Vagina (tissue), 2 donors: ENCODE measurements around the gene DHFR.
"Not testable (repeated sequence)": the region's sequence is repeated elsewhere in the genome, so short reads cannot be mapped to it uniquely, and the experiment has no call there.

Experiments
- CTCF ChIP-seq, 3 experiments: fragments of 450-650 bp in 2 of 3; fragments of 200-600 bp in 1 of 3; sonication (generic) in 1 of 3; IDR thresholded peaks; one replicate each; pipeline ENCODE4 v1.5.1; 2017 to 2019; ENCODE audit warnings: antibody characterized with exemption in 3 of 3, mild to moderate bottlenecking in 2 of 3, moderate library complexity in 2 of 3
- POLR2A ChIP-seq, 2 donors: fragments of 450-650 bp; IDR thresholded peaks; one replicate each; pipeline ENCODE4 v1.6.1; 2017; ENCODE audit warnings: antibody characterized with exemption in 2 of 2, mild to moderate bottlenecking in 2 of 2, moderate library complexity in 2 of 2

- not testable (repeated sequence) for TF ChIP-seq CTCF, POLR2A (IDR thresholded peaks at IDR 0.05)
Observed at GRCh38 chr5:80660661-80661060, 5.9 kb upstream of the DHFR start.
